Erythroblast (primary cell): ENCODE results near the gene UPK3A.

Experiments
- GATA1 ChIP-seq: IDR thresholded peaks from 2 replicates; pipeline ENCODE4 v1.6.1; 2011; ENCODE audit warnings: low read depth, mild to moderate bottlenecking, control low read depth, low read length, moderate library complexity
- POLR2A ChIP-seq: IDR thresholded peaks from 2 replicates; pipeline ENCODE4 v1.6.1; 2011; ENCODE audit warnings: mild to moderate bottlenecking, low read length

- no peak for TF ChIP-seq POLR2A
- TF ChIP-seq GATA1: no peak
These were observed 6.6 kb upstream of the UPK3A start for GRCh38 chr22:45278125-45278524.
